SK-N-SH treated with all-trans-retinoic acid at 6 μM for 48 hours (cell line): ENCODE data around the gene CD59.

Source experiments
- ATAC-seq: fragments of 200-7000 bp; cut with Tn5 transposase; 3 replicates; pipeline ENCODE4 v1.9.1; 2020; ENCODE audit warnings: mild to moderate bottlenecking, moderate library complexity
- ARNTL ChIP-seq: fragments of 450-650 bp; formaldehyde crosslinking; IDR thresholded peaks from 2 replicates; pipeline ENCODE4 v1.5.0; 2020; ENCODE audit warnings: low read depth, mild to moderate bottlenecking, moderate library complexity, borderline replicate concordance
- BACH2 ChIP-seq: fragments of 250-450 bp; sonication (Bioruptor Pico); IDR thresholded peaks from 2 replicates; pipeline ENCODE4 v1.9.0; 2021; ENCODE audit warnings: mild to moderate bottlenecking, borderline replicate concordance
- CSDC2 ChIP-seq: fragments of 250-450 bp; sonication (Bioruptor Pico); IDR thresholded peaks from 2 replicates; pipeline ENCODE4 v1.5.0; 2020; ENCODE audit warnings: mild to moderate bottlenecking, moderate library complexity
- ESRRG ChIP-seq: fragments of 250-450 bp; sonication (Bioruptor Pico); IDR thresholded peaks from 2 replicates; pipeline ENCODE4 v1.6.1; 2021; ENCODE audit warnings: mild to moderate bottlenecking
- GLIS3 ChIP-seq: fragments of 250-450 bp; sonication (Bioruptor Pico); IDR thresholded peaks from 2 replicates; pipeline ENCODE4 v1.5.0; 2020; ENCODE audit warnings: mild to moderate bottlenecking, moderate library complexity
- ISL1 ChIP-seq: fragments of 250-450 bp; sonication (Bioruptor Pico); IDR thresholded peaks from 2 replicates; pipeline ENCODE4 v2.1.2; 2022; ENCODE audit warnings: mild to moderate bottlenecking, moderate library complexity
- OSR1 ChIP-seq: fragments of 250-450 bp; sonication (Bioruptor Pico); IDR thresholded peaks from 2 replicates; pipeline ENCODE4 v1.8.0; 2022; ENCODE audit warnings: moderate library complexity, mild to moderate bottlenecking, inconsistent platforms
- PPARA ChIP-seq: fragments of 250-450 bp; sonication (Bioruptor Pico); IDR thresholded peaks from 2 replicates; pipeline ENCODE4 v1.5.0; 2020; ENCODE audit warnings: mild to moderate bottlenecking, borderline replicate concordance
- RARB ChIP-seq: fragments of 250-450 bp; sonication (Bioruptor Pico); IDR thresholded peaks from 2 replicates; pipeline ENCODE4 v1.8.0; 2021; ENCODE audit warnings: mild to moderate bottlenecking, moderate library complexity
- TCF4 ChIP-seq: fragments of 250-450 bp; sonication (Bioruptor Pico); IDR thresholded peaks from 2 replicates; pipeline ENCODE4 v1.8.0; 2021; ENCODE audit warnings: mild to moderate bottlenecking, moderate library complexity, borderline replicate concordance
- TOX ChIP-seq: fragments of 250-450 bp; sonication (Bioruptor Pico); IDR thresholded peaks from 2 replicates; pipeline ENCODE4 v1.8.0; 2021; ENCODE audit warnings: mild to moderate bottlenecking, moderate library complexity, borderline replicate concordance
- ZC3H10 ChIP-seq: fragments of 250-450 bp; sonication (Bioruptor Pico); IDR thresholded peaks from 2 replicates; pipeline ENCODE4 v1.5.1; 2021; ENCODE audit warnings: mild to moderate bottlenecking, moderate library complexity
- ZFP3 ChIP-seq: fragments of 250-450 bp; sonication (Bioruptor Pico); IDR thresholded peaks from 2 replicates; pipeline ENCODE4 v1.5.0; 2020; ENCODE audit warnings: mild to moderate bottlenecking, moderate library complexity
- ZFP30 ChIP-seq: fragments of 450-650 bp; formaldehyde crosslinking; IDR thresholded peaks from 2 replicates; pipeline ENCODE4 v1.5.0; 2022; ENCODE audit warnings: mild to moderate bottlenecking, moderate library complexity
- ZNF565 ChIP-seq: fragments of 450-650 bp; formaldehyde crosslinking; conservative IDR thresholded peaks from 2 replicates; pipeline ENCODE4 v1.5.0; 2020; ENCODE audit warnings: low read depth, mild to moderate bottlenecking, moderate library complexity
- ZNF70 ChIP-seq: fragments of 450-650 bp; formaldehyde crosslinking; IDR thresholded peaks from 2 replicates; pipeline ENCODE4 v1.5.0; 2020; ENCODE audit warnings: mild to moderate bottlenecking, moderate library complexity
- ZNF8 ChIP-seq: fragments of 450-650 bp; formaldehyde crosslinking; IDR thresholded peaks from 2 replicates; pipeline ENCODE4 v1.5.0; 2020; ENCODE audit warnings: mild to moderate bottlenecking, moderate library complexity
- TF ChIP-seq, protein P1 (sequence below): fragments of 250-450 bp; sonication (Bioruptor Pico); IDR thresholded peaks from 2 replicates; pipeline ENCODE4 v1.8.0; 2020; ENCODE audit warnings: mild to moderate bottlenecking, moderate library complexity, borderline replicate concordance
- TF ChIP-seq, protein P2 (sequence below): fragments of 250-450 bp; sonication (Bioruptor Pico); IDR thresholded peaks from 2 replicates; pipeline ENCODE4 v1.5.1; 2021; ENCODE audit warnings: mild to moderate bottlenecking, moderate library complexity
- TF ChIP-seq, protein P3 (sequence below): fragments of 250-450 bp; sonication (Bioruptor Pico); IDR thresholded peaks from 2 replicates; pipeline ENCODE4 v1.8.0; 2021; ENCODE audit warnings: low read depth, mild to moderate bottlenecking, moderate library complexity, borderline replicate concordance
- TF ChIP-seq, protein P4 (sequence below): fragments of 250-450 bp; sonication (Bioruptor Pico); IDR thresholded peaks from 2 replicates; pipeline ENCODE4 v1.5.0; 2020; ENCODE audit warnings: mild to moderate bottlenecking, moderate library complexity
- TF ChIP-seq, protein P5 (sequence below): fragments of 250-450 bp; sonication (Bioruptor Pico); IDR thresholded peaks from 2 replicates; pipeline ENCODE4 v1.5.1; 2020; ENCODE audit warnings: low read depth, mild to moderate bottlenecking, moderate library complexity

Gene CD59

DNA sequence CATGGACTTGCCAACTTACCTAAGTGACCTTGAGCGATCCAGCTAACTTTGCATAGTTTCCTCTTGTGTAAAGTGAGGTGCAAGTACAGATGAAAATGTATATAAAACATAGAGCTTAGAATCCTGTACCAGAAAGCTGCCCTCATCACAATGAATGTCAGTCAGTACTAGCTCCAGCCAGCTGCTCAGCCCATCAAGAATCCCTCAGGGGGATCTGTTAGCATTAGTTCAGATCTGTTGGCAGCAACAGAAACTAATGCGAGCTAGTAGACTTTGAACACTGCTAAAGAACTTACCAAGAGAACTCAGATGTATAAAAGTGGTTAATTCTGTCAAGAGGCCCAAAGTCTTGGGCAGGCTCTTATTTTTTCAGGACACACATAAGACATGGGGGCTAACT, 29.3 kb downstream of the CD59 start:
- TF ChIP-seq CSDC2 (CRISPR knock-in tag): no peak
- no peak for TF ChIP-seq ARNTL (CRISPR knock-in tag)
- TF ChIP-seq, protein P1, sequence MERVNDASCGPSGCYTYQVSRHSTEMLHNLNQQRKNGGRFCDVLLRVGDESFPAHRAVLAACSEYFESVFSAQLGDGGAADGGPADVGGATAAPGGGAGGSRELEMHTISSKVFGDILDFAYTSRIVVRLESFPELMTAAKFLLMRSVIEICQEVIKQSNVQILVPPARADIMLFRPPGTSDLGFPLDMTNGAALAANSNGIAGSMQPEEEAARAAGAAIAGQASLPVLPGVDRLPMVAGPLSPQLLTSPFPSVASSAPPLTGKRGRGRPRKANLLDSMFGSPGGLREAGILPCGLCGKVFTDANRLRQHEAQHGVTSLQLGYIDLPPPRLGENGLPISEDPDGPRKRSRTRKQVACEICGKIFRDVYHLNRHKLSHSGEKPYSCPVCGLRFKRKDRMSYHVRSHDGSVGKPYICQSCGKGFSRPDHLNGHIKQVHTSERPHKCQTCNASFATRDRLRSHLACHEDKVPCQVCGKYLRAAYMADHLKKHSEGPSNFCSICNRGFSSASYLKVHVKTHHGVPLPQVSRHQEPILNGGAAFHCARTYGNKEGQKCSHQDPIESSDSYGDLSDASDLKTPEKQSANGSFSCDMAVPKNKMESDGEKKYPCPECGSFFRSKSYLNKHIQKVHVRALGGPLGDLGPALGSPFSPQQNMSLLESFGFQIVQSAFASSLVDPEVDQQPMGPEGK (CRISPR knock-in tag): no peak
- TF ChIP-seq ZFP3 (CRISPR knock-in tag): no peak
- TF ChIP-seq ESRRG: no peak
- TF ChIP-seq, protein P2, sequence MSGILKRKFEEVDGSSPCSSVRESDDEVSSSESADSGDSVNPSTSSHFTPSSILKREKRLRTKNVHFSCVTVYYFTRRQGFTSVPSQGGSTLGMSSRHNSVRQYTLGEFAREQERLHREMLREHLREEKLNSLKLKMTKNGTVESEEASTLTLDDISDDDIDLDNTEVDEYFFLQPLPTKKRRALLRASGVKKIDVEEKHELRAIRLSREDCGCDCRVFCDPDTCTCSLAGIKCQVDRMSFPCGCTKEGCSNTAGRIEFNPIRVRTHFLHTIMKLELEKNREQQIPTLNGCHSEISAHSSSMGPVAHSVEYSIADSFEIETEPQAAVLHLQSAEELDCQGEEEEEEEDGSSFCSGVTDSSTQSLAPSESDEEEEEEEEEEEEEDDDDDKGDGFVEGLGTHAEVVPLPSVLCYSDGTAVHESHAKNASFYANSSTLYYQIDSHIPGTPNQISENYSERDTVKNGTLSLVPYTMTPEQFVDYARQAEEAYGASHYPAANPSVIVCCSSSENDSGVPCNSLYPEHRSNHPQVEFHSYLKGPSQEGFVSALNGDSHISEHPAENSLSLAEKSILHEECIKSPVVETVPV (CRISPR knock-in tag): no peak
- no peak for TF ChIP-seq ZFP30
- TF ChIP-seq TOX (CRISPR knock-in tag): no peak
- no peak for TF ChIP-seq BACH2 (CRISPR knock-in tag)
- no peak for TF ChIP-seq TCF4 (CRISPR knock-in tag)
- TF ChIP-seq, protein P3, sequence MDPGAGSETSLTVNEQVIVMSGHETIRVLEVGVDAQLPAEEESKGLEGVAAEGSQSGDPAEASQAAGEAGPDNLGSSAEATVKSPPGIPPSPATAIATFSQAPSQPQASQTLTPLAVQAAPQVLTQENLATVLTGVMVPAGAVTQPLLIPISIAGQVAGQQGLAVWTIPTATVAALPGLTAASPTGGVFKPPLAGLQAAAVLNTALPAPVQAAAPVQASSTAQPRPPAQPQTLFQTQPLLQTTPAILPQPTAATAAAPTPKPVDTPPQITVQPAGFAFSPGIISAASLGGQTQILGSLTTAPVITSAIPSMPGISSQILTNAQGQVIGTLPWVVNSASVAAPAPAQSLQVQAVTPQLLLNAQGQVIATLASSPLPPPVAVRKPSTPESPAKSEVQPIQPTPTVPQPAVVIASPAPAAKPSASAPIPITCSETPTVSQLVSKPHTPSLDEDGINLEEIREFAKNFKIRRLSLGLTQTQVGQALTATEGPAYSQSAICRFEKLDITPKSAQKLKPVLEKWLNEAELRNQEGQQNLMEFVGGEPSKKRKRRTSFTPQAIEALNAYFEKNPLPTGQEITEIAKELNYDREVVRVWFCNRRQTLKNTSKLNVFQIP (CRISPR knock-in tag): no peak
- TF ChIP-seq RARB (CRISPR knock-in tag): no peak
- TF ChIP-seq ZNF70 (CRISPR knock-in tag): no peak
- no peak for TF ChIP-seq ZC3H10 (CRISPR knock-in tag)
- no peak for TF ChIP-seq PPARA (CRISPR knock-in tag)
- no peak for TF ChIP-seq ISL1
- no peak for TF ChIP-seq ZNF565 (CRISPR knock-in tag)
- TF ChIP-seq GLIS3 (CRISPR knock-in tag): no peak
- TF ChIP-seq, protein P4, sequence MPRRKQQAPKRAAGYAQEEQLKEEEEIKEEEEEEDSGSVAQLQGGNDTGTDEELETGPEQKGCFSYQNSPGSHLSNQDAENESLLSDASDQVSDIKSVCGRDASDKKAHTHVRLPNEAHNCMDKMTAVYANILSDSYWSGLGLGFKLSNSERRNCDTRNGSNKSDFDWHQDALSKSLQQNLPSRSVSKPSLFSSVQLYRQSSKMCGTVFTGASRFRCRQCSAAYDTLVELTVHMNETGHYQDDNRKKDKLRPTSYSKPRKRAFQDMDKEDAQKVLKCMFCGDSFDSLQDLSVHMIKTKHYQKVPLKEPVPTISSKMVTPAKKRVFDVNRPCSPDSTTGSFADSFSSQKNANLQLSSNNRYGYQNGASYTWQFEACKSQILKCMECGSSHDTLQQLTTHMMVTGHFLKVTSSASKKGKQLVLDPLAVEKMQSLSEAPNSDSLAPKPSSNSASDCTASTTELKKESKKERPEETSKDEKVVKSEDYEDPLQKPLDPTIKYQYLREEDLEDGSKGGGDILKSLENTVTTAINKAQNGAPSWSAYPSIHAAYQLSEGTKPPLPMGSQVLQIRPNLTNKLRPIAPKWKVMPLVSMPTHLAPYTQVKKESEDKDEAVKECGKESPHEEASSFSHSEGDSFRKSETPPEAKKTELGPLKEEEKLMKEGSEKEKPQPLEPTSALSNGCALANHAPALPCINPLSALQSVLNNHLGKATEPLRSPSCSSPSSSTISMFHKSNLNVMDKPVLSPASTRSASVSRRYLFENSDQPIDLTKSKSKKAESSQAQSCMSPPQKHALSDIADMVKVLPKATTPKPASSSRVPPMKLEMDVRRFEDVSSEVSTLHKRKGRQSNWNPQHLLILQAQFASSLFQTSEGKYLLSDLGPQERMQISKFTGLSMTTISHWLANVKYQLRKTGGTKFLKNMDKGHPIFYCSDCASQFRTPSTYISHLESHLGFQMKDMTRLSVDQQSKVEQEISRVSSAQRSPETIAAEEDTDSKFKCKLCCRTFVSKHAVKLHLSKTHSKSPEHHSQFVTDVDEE (CRISPR knock-in tag): no peak
- ATAC-seq: no peak

DNA sequence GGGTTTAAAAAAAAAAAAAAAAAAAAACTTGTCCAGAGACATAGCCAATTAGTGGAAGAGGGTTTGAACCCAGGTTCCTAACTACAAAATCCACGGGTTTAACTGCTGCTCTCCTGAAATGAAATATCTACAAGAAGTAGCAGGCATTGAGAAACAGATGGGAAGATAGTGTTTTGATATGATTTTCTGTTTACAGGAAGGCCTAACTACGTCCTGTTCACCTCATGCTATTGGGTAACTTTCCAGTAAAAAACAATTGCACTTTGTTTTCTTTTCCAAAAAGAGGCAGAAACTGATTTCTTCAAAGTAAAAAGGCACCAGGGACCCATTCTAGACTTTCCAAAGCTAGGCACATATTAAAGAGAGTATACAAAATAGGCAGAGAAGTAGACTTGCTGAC, 29.7 kb downstream of the CD59 start:
- ATAC-seq: no peak
- TF ChIP-seq ISL1: no peak
- no peak for TF ChIP-seq RARB (CRISPR knock-in tag)
- TF ChIP-seq ZFP3 (CRISPR knock-in tag): no peak
- TF ChIP-seq, protein P3 (CRISPR knock-in tag): no peak
- TF ChIP-seq, protein P2 (CRISPR knock-in tag): no peak
- TF ChIP-seq PPARA (CRISPR knock-in tag): no peak
- no peak for TF ChIP-seq BACH2 (CRISPR knock-in tag)
- no peak for TF ChIP-seq TOX (CRISPR knock-in tag)
- no peak for TF ChIP-seq TCF4 (CRISPR knock-in tag)
- no peak for TF ChIP-seq OSR1
- TF ChIP-seq ZNF8 (CRISPR knock-in tag): no peak
- TF ChIP-seq GLIS3 (CRISPR knock-in tag): no peak
- TF ChIP-seq, protein P4 (CRISPR knock-in tag): no peak
- TF ChIP-seq, protein P5, sequence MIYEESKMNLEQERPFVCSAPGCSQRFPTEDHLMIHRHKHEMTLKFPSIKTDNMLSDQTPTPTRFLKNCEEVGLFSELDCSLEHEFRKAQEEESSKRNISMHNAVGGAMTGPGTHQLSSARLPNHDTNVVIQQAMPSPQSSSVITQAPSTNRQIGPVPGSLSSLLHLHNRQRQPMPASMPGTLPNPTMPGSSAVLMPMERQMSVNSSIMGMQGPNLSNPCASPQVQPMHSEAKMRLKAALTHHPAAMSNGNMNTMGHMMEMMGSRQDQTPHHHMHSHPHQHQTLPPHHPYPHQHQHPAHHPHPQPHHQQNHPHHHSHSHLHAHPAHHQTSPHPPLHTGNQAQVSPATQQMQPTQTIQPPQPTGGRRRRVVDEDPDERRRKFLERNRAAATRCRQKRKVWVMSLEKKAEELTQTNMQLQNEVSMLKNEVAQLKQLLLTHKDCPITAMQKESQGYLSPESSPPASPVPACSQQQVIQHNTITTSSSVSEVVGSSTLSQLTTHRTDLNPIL: no peak
